Lower lobe of right lung (tissue), 2 donors: ENCODE data around the gene MICAL3. TPM values are rescaled to one million over a fixed set of nuclear protein-coding genes. Genes with fewer than 3 reads are reported as not detected.

Source experiments
- ATAC-seq, 2 donors: fragments of 200-7000 bp; cut with Tn5 transposase; one replicate each; pipeline ENCODE4 v1.9.1; 2020 to 2022; ENCODE audit warnings: mild to moderate bottlenecking in 2 of 2, moderate library complexity in 2 of 2
- DNase-seq: peaks from one replicate; pipeline ENCODE4 v3.0.0-alpha.2; 2020
- H3K27ac ChIP-seq: fragments of 200-600 bp; one replicate; pipeline ENCODE4 v1.8.0; 2022
- H3K27me3 ChIP-seq: fragments of 200-600 bp; one replicate; pipeline ENCODE4 v1.8.0; 2022; ENCODE audit warnings: low read depth
- H3K36me3 ChIP-seq: fragments of 200-600 bp; one replicate; pipeline ENCODE4 v1.8.0; 2022; ENCODE audit warnings: mild to moderate bottlenecking
- H3K4me1 ChIP-seq: fragments of 200-600 bp; one replicate; pipeline ENCODE4 v1.8.0; 2022
- H3K4me3 ChIP-seq: fragments of 200-600 bp; one replicate; pipeline ENCODE4 v1.8.0; 2022; ENCODE audit warnings: mild to moderate bottlenecking
- H3K9me3 ChIP-seq: fragments of 200-600 bp; one replicate; pipeline ENCODE4 v1.8.0; 2022
- intact Hi-C: fragments of 100-400 bp; cut with DNase I; formaldehyde crosslinking; loops from one replicate; pipeline ENCODE4 v1.11.0; 2022
- total RNA-seq: library from RNA; stranded (reverse); fragmentation: NEBNext Ultra II Directional; extraction: Animal tissue kit (Norgen Biotek cat#: 25700); gene quantifications from one replicate; pipeline ENCODE4 v1.2.1, GENCODE V29; 2021
- TF ChIP-seq, protein P1 (sequence below): fragments of 200-600 bp; IDR thresholded peaks from one replicate; pipeline ENCODE4 v1.8.0; 2022; ENCODE audit warnings: antibody characterized with exemption, mild to moderate bottlenecking
- donor health status: DM: no; HTN: yes; CAD: no; lungs with severe emphysema.

MICAL3 gene
- total RNA-seq, 1 donor from 2014 or later = 23.5 TPM

- Histone ChIP-seq H3K27ac (no peak overlapping the region), H3K9me3 (no peaks in the 10 kb centered on the region), H3K27me3 (peaks cover 4% of the 10 kb centered on the region), H3K4me3 (no peak overlapping the region), H3K4me1 (peaks cover 25% of the 10 kb centered on the region), H3K36me3 (peaks cover 12% of the 10 kb centered on the region)
- peak; percentile 61 to 62 for ATAC-seq
- DNase-seq = peak; percentile 80
- TF ChIP-seq, protein P1, sequence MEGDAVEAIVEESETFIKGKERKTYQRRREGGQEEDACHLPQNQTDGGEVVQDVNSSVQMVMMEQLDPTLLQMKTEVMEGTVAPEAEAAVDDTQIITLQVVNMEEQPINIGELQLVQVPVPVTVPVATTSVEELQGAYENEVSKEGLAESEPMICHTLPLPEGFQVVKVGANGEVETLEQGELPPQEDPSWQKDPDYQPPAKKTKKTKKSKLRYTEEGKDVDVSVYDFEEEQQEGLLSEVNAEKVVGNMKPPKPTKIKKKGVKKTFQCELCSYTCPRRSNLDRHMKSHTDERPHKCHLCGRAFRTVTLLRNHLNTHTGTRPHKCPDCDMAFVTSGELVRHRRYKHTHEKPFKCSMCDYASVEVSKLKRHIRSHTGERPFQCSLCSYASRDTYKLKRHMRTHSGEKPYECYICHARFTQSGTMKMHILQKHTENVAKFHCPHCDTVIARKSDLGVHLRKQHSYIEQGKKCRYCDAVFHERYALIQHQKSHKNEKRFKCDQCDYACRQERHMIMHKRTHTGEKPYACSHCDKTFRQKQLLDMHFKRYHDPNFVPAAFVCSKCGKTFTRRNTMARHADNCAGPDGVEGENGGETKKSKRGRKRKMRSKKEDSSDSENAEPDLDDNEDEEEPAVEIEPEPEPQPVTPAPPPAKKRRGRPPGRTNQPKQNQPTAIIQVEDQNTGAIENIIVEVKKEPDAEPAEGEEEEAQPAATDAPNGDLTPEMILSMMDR = peak; percentile 66
- intact Hi-C loops = no loop called here
Observed at GRCh38 chr22:17785185-17786184, 238.9 kb downstream of the MICAL3 start.

DNA sequence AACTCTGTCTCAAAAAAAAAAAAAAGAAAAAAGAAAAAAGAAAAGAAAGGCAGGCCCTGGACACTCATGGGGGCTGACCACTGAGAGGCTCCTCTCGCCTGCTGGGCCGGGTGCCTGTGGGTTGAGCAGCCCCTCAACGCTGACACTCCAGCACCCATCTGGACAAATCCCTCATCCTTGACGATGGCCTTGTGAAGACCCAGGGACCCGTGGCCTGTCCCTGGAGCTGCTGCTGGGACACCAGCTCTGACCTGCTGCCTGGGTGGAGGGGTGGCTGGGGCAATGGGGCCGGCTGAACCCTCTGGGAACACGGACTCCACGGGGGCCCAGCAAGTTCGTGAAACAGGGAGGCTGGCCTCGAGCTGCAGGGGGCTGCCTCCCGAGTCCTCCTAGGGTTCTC is 239.6 kb downstream of the MICAL3 start:
- ATAC-seq (no peak), DNase-seq (no peak)
- Histone ChIP-seq H3K27ac (no peak overlapping the region), H3K4me3 (no peak overlapping the region), H3K36me3 (peaks cover 5% of the 10 kb centered on the region), H3K9me3 (no peaks in the 10 kb centered on the region), H3K4me1 (peaks cover 25% of the 10 kb centered on the region), H3K27me3 (peaks cover 4% of the 10 kb centered on the region)
- TF ChIP-seq, protein P1 = no peak
- intact Hi-C loops = no loop called here

GRCh38 chr22:17783773-17784480 is 240.4 kb downstream of the MICAL3 start:
- peaks cover 4% of the 10 kb centered on the region for H3K27me3 ChIP-seq
- H3K4me3 ChIP-seq = no peak overlapping the region
- no peak for ATAC-seq
- no peak overlapping the region for H3K27ac ChIP-seq
- peaks cover 4% of the 10 kb centered on the region for H3K36me3 ChIP-seq
- H3K9me3 ChIP-seq = no peaks in the 10 kb centered on the region
- DNase-seq = no peak
- intact Hi-C loops = no loop called here
- TF ChIP-seq, protein P1 = no peak
- H3K4me1 ChIP-seq = peaks cover 25% of the 10 kb centered on the region

- intact Hi-C loops = no loop called here
- peaks cover 25% of the 10 kb centered on the region for H3K4me1 ChIP-seq
- TF ChIP-seq, protein P1 = no peak
- H3K9me3 ChIP-seq = no peaks in the 10 kb centered on the region
- ATAC-seq = no peak
- DNase-seq = no peak
- H3K27me3 ChIP-seq = peaks cover 4% of the 10 kb centered on the region
- H3K36me3 ChIP-seq = no peaks in the 10 kb centered on the region
- H3K4me3 ChIP-seq = no peak overlapping the region
- H3K27ac ChIP-seq = no peak overlapping the region
Observed at GRCh38 chr22:17783312-17783711, 241.0 kb downstream of the MICAL3 start.

DNA sequence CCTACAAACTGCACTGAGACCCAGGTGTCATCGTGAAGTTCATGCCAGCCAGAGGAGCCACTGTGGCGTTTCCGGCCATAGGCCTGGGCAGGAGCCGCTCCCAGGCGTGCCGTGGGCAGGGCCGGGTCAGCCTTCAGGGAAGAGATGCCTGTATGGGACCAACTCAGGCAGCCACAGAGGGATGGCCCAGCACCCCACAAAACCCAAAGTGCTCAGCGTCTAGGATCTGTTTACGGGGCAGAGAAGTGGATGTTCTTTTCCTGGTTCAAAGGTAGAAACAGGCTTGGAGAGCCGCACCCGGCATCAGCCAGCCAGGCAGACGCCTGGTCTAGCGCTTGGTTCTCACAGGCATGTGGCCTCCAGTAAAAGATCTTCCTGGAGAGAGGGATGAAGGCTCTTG is 241.7 kb downstream of the MICAL3 start:
- ATAC-seq (no peak), DNase-seq (no peak)
- peaks cover 29% of the 10 kb centered on the region for H3K4me1 ChIP-seq
- intact Hi-C loops = no loop called here
- no peaks in the 10 kb centered on the region for H3K36me3 ChIP-seq
- H3K4me3 ChIP-seq = no peak overlapping the region
- no peaks in the 10 kb centered on the region for H3K9me3 ChIP-seq
- no peak overlapping the region for H3K27ac ChIP-seq
- TF ChIP-seq, protein P1 = no peak
- peaks cover 4% of the 10 kb centered on the region for H3K27me3 ChIP-seq
